22Rv1 (cell line): ENCODE data around the gene PDLIM5.

Source experiments
- ZFX ChIP-seq: fragments of 450-650 bp; IDR thresholded peaks from 2 replicates; pipeline ENCODE4 v1.6.1; 2017; ENCODE audit warnings: antibody characterized with exemption, borderline replicate concordance
- TF ChIP-seq, protein P1 (sequence below): fragments of 450-650 bp; IDR thresholded peaks from 2 replicates; pipeline ENCODE4 v1.5.1; 2017; ENCODE audit warnings: mild to moderate bottlenecking

DNA sequence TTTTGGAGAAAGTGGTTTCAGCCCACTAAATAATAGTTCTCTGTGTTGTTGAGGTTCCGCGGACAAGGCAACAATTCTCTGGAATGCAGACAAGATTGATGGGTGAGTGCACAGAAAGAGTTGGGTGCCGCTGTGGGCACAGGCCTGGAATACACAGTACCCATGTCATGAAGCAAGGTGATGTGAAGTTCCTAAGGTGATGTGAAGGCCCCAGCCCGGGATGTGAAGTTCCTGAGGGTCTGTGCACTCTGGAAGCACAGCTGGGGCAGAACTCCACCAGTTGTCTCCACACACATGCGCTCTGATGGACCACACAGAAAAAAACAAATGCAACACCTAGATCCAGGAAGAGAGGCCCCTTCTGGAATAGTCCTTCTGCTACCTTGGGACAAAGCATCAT is 219.4 kb downstream of the PDLIM5 start:
- TF ChIP-seq, protein P1, sequence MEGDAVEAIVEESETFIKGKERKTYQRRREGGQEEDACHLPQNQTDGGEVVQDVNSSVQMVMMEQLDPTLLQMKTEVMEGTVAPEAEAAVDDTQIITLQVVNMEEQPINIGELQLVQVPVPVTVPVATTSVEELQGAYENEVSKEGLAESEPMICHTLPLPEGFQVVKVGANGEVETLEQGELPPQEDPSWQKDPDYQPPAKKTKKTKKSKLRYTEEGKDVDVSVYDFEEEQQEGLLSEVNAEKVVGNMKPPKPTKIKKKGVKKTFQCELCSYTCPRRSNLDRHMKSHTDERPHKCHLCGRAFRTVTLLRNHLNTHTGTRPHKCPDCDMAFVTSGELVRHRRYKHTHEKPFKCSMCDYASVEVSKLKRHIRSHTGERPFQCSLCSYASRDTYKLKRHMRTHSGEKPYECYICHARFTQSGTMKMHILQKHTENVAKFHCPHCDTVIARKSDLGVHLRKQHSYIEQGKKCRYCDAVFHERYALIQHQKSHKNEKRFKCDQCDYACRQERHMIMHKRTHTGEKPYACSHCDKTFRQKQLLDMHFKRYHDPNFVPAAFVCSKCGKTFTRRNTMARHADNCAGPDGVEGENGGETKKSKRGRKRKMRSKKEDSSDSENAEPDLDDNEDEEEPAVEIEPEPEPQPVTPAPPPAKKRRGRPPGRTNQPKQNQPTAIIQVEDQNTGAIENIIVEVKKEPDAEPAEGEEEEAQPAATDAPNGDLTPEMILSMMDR, result no peak
- no peak for TF ChIP-seq ZFX
